Stomach (tissue), 4 donors: ENCODE measurements around the gene CYGB.

Experiments
- CTCF ChIP-seq, 7 experiments: fragments of 450-650 bp in 4 of 7; fragments of 200-600 bp in 3 of 7; sonication (generic) in 3 of 7; IDR thresholded peaks; one replicate each; pipeline ENCODE4 v1.5.1; 2016 to 2019; ENCODE audit warnings: antibody characterized with exemption in 7 of 7, control low read depth in 2 of 7, mild to moderate bottlenecking in 1 of 7
- POLR2A ChIP-seq, 4 donors: fragments of 450-650 bp; IDR thresholded peaks; one replicate each; pipeline ENCODE4 v1.6.1; 2016; ENCODE audit warnings: antibody characterized with exemption in 4 of 4, control low read depth in 2 of 4, mild to moderate bottlenecking in 1 of 4, moderate library complexity in 1 of 4

- TF ChIP-seq POLR2A (IDR thresholded peaks at IDR 0.05) (no peak), CTCF (IDR thresholded peaks at IDR 0.05) (no peak)
Measured at GRCh38 chr17:76528156-76528527, 9.4 kb downstream of the CYGB start.
